Endodermal cell (in vitro differentiated cells): ENCODE results near the gene ZMPSTE24. TPM values are rescaled to one million over a fixed set of nuclear protein-coding genes. Genes with fewer than 3 reads are reported as not detected.

Experiments used
- DNase-seq: peaks from one replicate; pipeline ENCODE4 v3.0.0-alpha.2; 2017
- H3K27ac ChIP-seq: 2 replicates; pipeline ENCODE4 v1.5.1; 2013; ENCODE audit warnings: mild to moderate bottlenecking, low read depth, low read length, moderate library complexity
- H3K27me3 ChIP-seq: 2 replicates; pipeline ENCODE4 v1.6.1; 2013; ENCODE audit warnings: mild to moderate bottlenecking, low read length, moderate library complexity; ENCODE audit not compliant: insufficient read depth, control insufficient read depth, poor library complexity, severe bottlenecking
- H3K36me3 ChIP-seq: 2 replicates; pipeline ENCODE4 v1.7.0; 2013; ENCODE audit warnings: mild to moderate bottlenecking, low read length, moderate library complexity; ENCODE audit not compliant: control insufficient read depth, insufficient read depth
- H3K4me1 ChIP-seq: one replicate; pipeline ENCODE4 v1.7.0; 2013; ENCODE audit warnings: low read length; ENCODE audit not compliant: control insufficient read depth, insufficient read depth
- H3K4me3 ChIP-seq: 2 replicates; pipeline ENCODE4 v1.5.1; 2013; ENCODE audit warnings: mild to moderate bottlenecking, low read length, moderate library complexity
- H3K9ac ChIP-seq: 2 replicates; pipeline ENCODE4 v1.6.1; 2013; ENCODE audit warnings: mild to moderate bottlenecking, low read length, moderate library complexity; ENCODE audit not compliant: poor library complexity, severe bottlenecking; ENCODE audit errors: extremely low read depth
- H3K9me3 ChIP-seq: 2 replicates; pipeline ENCODE4 v1.6.1; 2013; ENCODE audit warnings: mild to moderate bottlenecking, low read length, moderate library complexity; ENCODE audit not compliant: control insufficient read depth
- H3K27ac Mint-ChIP-seq: 2 replicates; pipeline ENCODE4 v1.8.0; 2020; ENCODE audit warnings: mixed read lengths
- H3K27me3 Mint-ChIP-seq: 2 replicates; pipeline ENCODE4 v1.8.0; 2021; ENCODE audit warnings: mild to moderate bottlenecking, mixed read lengths; ENCODE audit not compliant: insufficient read depth
- H3K36me3 Mint-ChIP-seq: 2 replicates; pipeline ENCODE4 v1.8.0; 2020; ENCODE audit warnings: low read depth, mixed read lengths
- H3K4me1 Mint-ChIP-seq: 2 replicates; pipeline ENCODE4 v1.8.0; 2020; ENCODE audit warnings: mixed read lengths
- H3K4me3 Mint-ChIP-seq: 2 replicates; pipeline ENCODE4 v1.8.0; 2020; ENCODE audit warnings: mild to moderate bottlenecking, moderate library complexity, mixed read lengths
- H3K9me3 Mint-ChIP-seq: 2 replicates; pipeline ENCODE4 v1.8.0; 2020; ENCODE audit warnings: mild to moderate bottlenecking, mixed read lengths
- CTCF ChIP-seq: fragments of 200-600 bp; sonication (generic); conservative IDR thresholded peaks from 2 replicates; pipeline ENCODE4 v1.5.0; 2021; ENCODE audit warnings: antibody characterized with exemption, mild to moderate bottlenecking
- WGBS, 2 experiments: methylation state at CpG; one replicate each; pipeline versions ENCODE4 v1.1.5 to v1.1.7; 2013; ENCODE audit warnings: missing lambda C conversion rate in 2 of 2, mixed read lengths in 1 of 2; ENCODE audit not compliant: insufficient coverage in 1 of 2, insufficient read length in 1 of 2; 5-methylcytosine and 5-hydroxymethylcytosine counted together
- total RNA-seq, 2 donors: library from RNA; stranded (reverse); fragmentation: NEBNext Ultra II Directional in 1 of 2; extraction: Animal tissue kit (Norgen Biotek cat#: 25700) in 1 of 2; gene quantifications; 2 replicates in 1 of 2; 3 replicates in 1 of 2; pipeline ENCODE4 v1.2.1, GENCODE V29; 2021

Gene ZMPSTE24
- total RNA-seq, 2 donors from 2014 or later, result 41.4 to 42.4 TPM

GRCh38 chr1:40305451-40305850 lies 47.4 kb downstream of the ZMPSTE24 start:
- Histone ChIP-seq H3K4me1 (no peaks in the 10 kb centered on the region), H3K9me3 (no peaks in the 10 kb centered on the region), H3K9ac (no peak overlapping the region), H3K4me3 (no peak overlapping the region), H3K36me3 (peaks cover 49% of the 10 kb centered on the region), H3K27ac (no peak overlapping the region), H3K27me3 (no peaks in the 10 kb centered on the region)
- H3K27me3 Mint-ChIP-seq, result no peaks in the 10 kb centered on the region
- peak; percentile 20 for TF ChIP-seq CTCF
- no peaks in the 10 kb centered on the region for H3K9me3 Mint-ChIP-seq
- H3K4me1 Mint-ChIP-seq, result no peaks in the 10 kb centered on the region
- DNase-seq, result peak; percentile 62
- H3K36me3 Mint-ChIP-seq, result peaks cover 37% of the 10 kb centered on the region
- no peak overlapping the region for H3K4me3 Mint-ChIP-seq
- WGBS, 2 experiments, result 85 to 94% methylated on average over 4 to 5 of the region's 5 CpGs
- no peak overlapping the region for H3K27ac Mint-ChIP-seq

- WGBS, 2 experiments, result 89% methylated on average over 2 of the region's 2 CpGs; no CpG with 5 or more reads in 1 of the 2 experiments
- Mint-ChIP-seq H3K4me3 (no peak overlapping the region), H3K9me3 (no peaks in the 10 kb centered on the region), H3K36me3 (peaks cover 40% of the 10 kb centered on the region), H3K4me1 (no peaks in the 10 kb centered on the region), H3K27me3 (no peaks in the 10 kb centered on the region), H3K27ac (no peak overlapping the region)
- TF ChIP-seq CTCF, result no peak
- H3K4me1 ChIP-seq, result no peaks in the 10 kb centered on the region
- no peak for DNase-seq
- no peaks in the 10 kb centered on the region for H3K9me3 ChIP-seq
- H3K27ac ChIP-seq, result no peak overlapping the region
- H3K4me3 ChIP-seq, result no peak overlapping the region
- no peaks in the 10 kb centered on the region for H3K27me3 ChIP-seq
- H3K9ac ChIP-seq, result no peak overlapping the region
- peaks cover 53% of the 10 kb centered on the region for H3K36me3 ChIP-seq
Observed at GRCh38 chr1:40305871-40306270, 47.8 kb downstream of the ZMPSTE24 start.

- Histone ChIP-seq H3K4me3 (no peak overlapping the region), H3K36me3 (peaks cover 56% of the 10 kb centered on the region), H3K4me1 (no peaks in the 10 kb centered on the region), H3K27ac (no peak overlapping the region), H3K27me3 (no peaks in the 10 kb centered on the region), H3K9ac (no peak overlapping the region), H3K9me3 (no peaks in the 10 kb centered on the region)
- TF ChIP-seq CTCF, result no peak
- Mint-ChIP-seq H3K4me1 (no peaks in the 10 kb centered on the region), H3K27me3 (no peaks in the 10 kb centered on the region), H3K4me3 (no peak overlapping the region), H3K9me3 (no peaks in the 10 kb centered on the region), H3K36me3 (peaks cover 40% of the 10 kb centered on the region), H3K27ac (no peak overlapping the region)
- DNase-seq, result no peak
- 91 to 95% methylated on average over 4 of the region's 4 CpGs for WGBS, 2 experiments
Observed at GRCh38 chr1:40306296-40306695, 48.3 kb downstream of the ZMPSTE24 start.
